Ovary (tissue), 3 donors: ENCODE measurements around the gene OR10A6.

Source experiments
- POLR2A ChIP-seq: fragments of 450-650 bp; IDR thresholded peaks from one replicate; pipeline ENCODE4 v1.6.1; 2017; ENCODE audit warnings: antibody characterized with exemption, mild to moderate bottlenecking, moderate library complexity
- TF ChIP-seq, protein P1 (sequence below), 3 donors: fragments of 450-650 bp in 2 of 3; fragments of 200-600 bp in 1 of 3; IDR thresholded peaks; one replicate each; pipeline versions ENCODE4 v1.5.1 to v1.8.0; 2016 to 2022; ENCODE audit warnings: antibody characterized with exemption in 3 of 3, mild to moderate bottlenecking in 1 of 3
- donor health status: DM: no; HTN: no; CAD: no.

- TF ChIP-seq, protein P1, sequence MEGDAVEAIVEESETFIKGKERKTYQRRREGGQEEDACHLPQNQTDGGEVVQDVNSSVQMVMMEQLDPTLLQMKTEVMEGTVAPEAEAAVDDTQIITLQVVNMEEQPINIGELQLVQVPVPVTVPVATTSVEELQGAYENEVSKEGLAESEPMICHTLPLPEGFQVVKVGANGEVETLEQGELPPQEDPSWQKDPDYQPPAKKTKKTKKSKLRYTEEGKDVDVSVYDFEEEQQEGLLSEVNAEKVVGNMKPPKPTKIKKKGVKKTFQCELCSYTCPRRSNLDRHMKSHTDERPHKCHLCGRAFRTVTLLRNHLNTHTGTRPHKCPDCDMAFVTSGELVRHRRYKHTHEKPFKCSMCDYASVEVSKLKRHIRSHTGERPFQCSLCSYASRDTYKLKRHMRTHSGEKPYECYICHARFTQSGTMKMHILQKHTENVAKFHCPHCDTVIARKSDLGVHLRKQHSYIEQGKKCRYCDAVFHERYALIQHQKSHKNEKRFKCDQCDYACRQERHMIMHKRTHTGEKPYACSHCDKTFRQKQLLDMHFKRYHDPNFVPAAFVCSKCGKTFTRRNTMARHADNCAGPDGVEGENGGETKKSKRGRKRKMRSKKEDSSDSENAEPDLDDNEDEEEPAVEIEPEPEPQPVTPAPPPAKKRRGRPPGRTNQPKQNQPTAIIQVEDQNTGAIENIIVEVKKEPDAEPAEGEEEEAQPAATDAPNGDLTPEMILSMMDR (IDR thresholded peaks at IDR 0.05), result no peak
- TF ChIP-seq POLR2A, result no peak
These were observed 30.4 kb downstream of the OR10A6 start for GRCh38 chr11:7900686-7901085.
